ENCODE results near the gene STX1B.

- TF ChIP-seq EZH2phosphoT487 (conservative IDR thresholded peaks at IDR 0.05; ENCODE audit: low read length) = no peak
- no peak for TF ChIP-seq CTCF (IDR thresholded peaks at IDR 0.05; ENCODE audit: insufficient read depth, low read length, poor library complexity, severe bottlenecking)
These were observed 45.7 kb downstream of the STX1B start for GRCh38 chr16:30964574-30965226.

Measured in SU-DHL-6 (cell line).